ENCODE results near the gene GNB3. TPM values are rescaled to one million over a fixed set of nuclear protein-coding genes. Genes with fewer than 3 reads are reported as not detected.

Gene GNB3
- total and polyA plus RNA-seq, 9 of the 15 experiments (the other 6 are each of a cell fraction or from before 2014, with no cell fraction given), result 1.4 to 5.8 (median 2.0) TPM

DNA sequence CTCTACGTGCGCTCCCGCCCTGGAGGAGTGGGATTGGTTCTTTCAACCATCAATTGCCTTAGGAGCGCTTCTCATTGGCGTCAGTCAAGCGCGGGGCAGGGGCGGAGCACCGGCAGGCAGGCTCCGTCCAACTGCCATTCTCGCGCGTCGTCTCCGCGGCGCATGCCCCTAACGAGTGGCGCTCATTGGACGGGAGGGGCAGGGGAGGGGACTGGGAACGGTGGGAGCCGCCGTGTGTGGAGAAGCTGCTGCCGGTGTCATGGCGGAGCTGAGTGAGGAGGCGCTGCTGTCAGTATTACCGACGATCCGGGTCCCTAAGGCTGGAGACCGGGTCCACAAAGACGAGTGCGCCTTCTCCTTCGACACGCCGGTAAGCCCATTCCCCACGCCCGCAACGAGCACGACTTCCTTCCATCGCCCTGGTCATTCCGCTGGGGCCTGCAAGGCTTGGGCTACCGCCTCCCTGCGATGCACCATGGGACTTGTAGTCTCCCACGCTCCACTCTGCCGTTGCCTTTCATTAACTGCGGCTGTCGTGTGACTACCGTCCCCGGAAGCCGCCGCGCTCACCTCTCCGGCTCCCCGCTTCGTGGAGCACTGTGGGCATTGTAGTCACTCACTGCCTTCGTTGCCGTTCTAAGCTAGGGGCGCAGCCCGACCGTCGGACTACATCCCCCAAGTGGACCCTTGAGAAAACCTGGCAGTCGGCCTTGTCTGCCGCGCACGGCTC lies 11.4 kb downstream of the GNB3 start, which contains the start of gene USP5 (continued):
- TF ChIP-seq, protein P1, sequence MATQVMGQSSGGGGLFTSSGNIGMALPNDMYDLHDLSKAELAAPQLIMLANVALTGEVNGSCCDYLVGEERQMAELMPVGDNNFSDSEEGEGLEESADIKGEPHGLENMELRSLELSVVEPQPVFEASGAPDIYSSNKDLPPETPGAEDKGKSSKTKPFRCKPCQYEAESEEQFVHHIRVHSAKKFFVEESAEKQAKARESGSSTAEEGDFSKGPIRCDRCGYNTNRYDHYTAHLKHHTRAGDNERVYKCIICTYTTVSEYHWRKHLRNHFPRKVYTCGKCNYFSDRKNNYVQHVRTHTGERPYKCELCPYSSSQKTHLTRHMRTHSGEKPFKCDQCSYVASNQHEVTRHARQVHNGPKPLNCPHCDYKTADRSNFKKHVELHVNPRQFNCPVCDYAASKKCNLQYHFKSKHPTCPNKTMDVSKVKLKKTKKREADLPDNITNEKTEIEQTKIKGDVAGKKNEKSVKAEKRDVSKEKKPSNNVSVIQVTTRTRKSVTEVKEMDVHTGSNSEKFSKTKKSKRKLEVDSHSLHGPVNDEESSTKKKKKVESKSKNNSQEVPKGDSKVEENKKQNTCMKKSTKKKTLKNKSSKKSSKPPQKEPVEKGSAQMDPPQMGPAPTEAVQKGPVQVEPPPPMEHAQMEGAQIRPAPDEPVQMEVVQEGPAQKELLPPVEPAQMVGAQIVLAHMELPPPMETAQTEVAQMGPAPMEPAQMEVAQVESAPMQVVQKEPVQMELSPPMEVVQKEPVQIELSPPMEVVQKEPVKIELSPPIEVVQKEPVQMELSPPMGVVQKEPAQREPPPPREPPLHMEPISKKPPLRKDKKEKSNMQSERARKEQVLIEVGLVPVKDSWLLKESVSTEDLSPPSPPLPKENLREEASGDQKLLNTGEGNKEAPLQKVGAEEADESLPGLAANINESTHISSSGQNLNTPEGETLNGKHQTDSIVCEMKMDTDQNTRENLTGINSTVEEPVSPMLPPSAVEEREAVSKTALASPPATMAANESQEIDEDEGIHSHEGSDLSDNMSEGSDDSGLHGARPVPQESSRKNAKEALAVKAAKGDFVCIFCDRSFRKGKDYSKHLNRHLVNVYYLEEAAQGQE (IDR thresholded peaks at IDR 0.05; ENCODE audit: borderline replicate concordance), result no peak
- TF ChIP-seq, protein P1 (CRISPR knock-in tag; IDR thresholded peaks at IDR 0.05; ENCODE audit: low read depth), result peak; percentile 77
- TF ChIP-seq, protein P2, sequence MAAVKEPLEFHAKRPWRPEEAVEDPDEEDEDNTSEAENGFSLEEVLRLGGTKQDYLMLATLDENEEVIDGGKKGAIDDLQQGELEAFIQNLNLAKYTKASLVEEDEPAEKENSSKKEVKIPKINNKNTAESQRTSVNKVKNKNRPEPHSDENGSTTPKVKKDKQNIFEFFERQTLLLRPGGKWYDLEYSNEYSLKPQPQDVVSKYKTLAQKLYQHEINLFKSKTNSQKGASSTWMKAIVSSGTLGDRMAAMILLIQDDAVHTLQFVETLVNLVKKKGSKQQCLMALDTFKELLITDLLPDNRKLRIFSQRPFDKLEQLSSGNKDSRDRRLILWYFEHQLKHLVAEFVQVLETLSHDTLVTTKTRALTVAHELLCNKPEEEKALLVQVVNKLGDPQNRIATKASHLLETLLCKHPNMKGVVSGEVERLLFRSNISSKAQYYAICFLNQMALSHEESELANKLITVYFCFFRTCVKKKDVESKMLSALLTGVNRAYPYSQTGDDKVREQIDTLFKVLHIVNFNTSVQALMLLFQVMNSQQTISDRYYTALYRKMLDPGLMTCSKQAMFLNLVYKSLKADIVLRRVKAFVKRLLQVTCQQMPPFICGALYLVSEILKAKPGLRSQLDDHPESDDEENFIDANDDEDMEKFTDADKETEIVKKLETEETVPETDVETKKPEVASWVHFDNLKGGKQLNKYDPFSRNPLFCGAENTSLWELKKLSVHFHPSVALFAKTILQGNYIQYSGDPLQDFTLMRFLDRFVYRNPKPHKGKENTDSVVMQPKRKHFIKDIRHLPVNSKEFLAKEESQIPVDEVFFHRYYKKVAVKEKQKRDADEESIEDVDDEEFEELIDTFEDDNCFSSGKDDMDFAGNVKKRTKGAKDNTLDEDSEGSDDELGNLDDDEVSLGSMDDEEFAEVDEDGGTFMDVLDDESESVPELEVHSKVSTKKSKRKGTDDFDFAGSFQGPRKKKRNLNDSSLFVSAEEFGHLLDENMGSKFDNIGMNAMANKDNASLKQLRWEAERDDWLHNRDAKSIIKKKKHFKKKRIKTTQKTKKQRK (IDR thresholded peaks at IDR 0.05; ENCODE audit: borderline replicate concordance, low read depth, low read length), result peak; percentile 72; the same call in 1 of the 2 replicates
- TF ChIP-seq TSC22D4 (tag; IDR thresholded peaks at IDR 0.05) (no peak), STAT5A (IDR thresholded peaks at IDR 0.05; ENCODE audit: borderline replicate concordance, low read length) (no peak), PURB (CRISPR knock-in tag; IDR thresholded peaks at IDR 0.05; ENCODE audit: low read depth) (no peak), BRF1 (IDR thresholded peaks at IDR 0.05; ENCODE audit: borderline replicate concordance, extremely low read depth, insufficient read length) (no peak), MAFG (tag; conservative IDR thresholded peaks at IDR 0.05) (no peak), MAZ (CRISPR knock-in tag; conservative IDR thresholded peaks at IDR 0.05 in 1 of 2, IDR thresholded peaks at IDR 0.05 in 1 of 2) (peak; percentile 66 to 98), KLF16 (IDR thresholded peaks at IDR 0.05) (no peak), ZNF584 (CRISPR knock-in tag; IDR thresholded peaks at IDR 0.05; ENCODE audit: low read depth) (peak; percentile 99), MYBL2 (IDR thresholded peaks at IDR 0.05; ENCODE audit: low read depth) (no peak), MYBL2 (CRISPR knock-in tag; IDR thresholded peaks at IDR 0.05; ENCODE audit: borderline replicate concordance) (no peak), NFATC3 (IDR thresholded peaks at IDR 0.05) (no peak), ZFP36 (IDR thresholded peaks at IDR 0.05; ENCODE audit: low read depth, low read length, partially characterized antibody) (no peak)

Data from K562 (cell line).